Measurements from ENCODE around the gene TFAP2B.

TFAP2B gene

DNA sequence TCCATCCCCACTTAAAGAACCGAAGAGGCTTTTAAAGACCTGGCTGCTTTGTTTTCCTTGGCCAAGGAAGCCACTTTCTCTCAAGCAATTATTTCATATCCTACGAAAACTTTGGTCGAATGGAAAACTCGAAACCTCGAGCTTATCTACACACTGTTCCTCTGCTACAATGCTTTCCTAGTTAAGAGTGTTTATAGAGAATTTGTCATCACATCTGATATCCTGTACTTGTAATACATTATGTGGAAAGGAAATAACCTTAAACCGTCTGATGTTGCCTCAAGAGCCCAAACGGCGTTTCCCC is 28.1 kb downstream of the TFAP2B start:
- in situ Hi-C loops (cut with HindIII; ENCODE audit: low sequenced_read_pairs), result no loop called here

DNA sequence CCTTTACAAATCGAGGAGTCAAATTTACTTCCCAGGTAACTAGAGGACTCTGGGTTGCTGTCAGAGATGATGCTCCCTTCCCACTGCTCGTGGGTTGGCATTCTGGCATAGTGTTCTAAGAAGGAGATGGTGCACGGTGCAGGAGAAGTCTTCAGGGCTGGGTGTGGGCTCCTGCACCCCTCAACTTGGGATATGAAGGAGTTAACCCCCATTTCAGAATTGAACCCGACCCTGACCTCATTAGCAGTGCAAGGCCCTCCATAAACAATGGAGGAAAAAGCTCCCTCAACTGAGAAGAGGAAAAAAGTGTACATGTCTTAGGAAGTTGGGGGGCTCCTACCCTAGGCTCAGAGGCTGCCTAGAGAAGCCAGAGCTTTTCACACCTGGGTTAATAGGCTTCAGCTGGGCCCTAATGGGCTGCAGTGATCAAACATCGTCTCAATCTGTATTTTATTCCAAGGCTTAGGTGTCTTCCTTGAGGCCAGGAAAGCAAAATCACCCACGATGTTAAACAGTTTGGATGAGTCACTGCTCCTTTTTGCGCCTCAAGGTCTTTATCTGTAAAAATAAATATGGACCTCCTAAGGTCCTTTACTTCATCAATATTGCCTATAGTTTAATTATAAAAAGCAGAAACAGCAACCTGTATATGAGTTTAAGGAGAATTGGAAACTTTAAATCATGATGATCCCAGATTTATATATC is 29.4 kb downstream of the TFAP2B start:
- in situ Hi-C loops (cut with HindIII; ENCODE audit: low sequenced_read_pairs), result no loop called here

- in situ Hi-C loops (cut with HindIII; ENCODE audit: low sequenced_read_pairs), result no loop called here
These were observed 30.5 kb downstream of the TFAP2B start for GRCh38 chr6:50848989-50849795.

DNA sequence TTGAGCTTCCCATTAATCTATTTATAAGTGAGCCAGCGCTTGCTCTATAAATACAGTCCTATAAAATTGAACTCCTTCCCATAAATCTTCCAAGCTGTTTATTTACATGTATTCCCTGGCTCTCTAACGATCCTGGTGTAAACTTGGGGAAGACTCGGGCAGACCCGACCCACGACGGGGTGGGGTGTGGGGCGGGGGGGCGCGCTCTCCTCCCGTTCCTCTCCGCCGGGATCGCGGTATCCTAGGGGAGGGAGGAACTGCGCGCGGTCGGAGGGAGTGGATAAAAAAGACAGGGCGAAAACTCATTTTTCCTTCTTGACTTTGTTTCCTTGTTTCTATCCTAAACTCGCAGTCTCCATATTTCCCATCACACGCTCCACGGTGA is 31.1 kb downstream of the TFAP2B start:
- in situ Hi-C loops (cut with HindIII; ENCODE audit: low sequenced_read_pairs), result no loop called here

DNA sequence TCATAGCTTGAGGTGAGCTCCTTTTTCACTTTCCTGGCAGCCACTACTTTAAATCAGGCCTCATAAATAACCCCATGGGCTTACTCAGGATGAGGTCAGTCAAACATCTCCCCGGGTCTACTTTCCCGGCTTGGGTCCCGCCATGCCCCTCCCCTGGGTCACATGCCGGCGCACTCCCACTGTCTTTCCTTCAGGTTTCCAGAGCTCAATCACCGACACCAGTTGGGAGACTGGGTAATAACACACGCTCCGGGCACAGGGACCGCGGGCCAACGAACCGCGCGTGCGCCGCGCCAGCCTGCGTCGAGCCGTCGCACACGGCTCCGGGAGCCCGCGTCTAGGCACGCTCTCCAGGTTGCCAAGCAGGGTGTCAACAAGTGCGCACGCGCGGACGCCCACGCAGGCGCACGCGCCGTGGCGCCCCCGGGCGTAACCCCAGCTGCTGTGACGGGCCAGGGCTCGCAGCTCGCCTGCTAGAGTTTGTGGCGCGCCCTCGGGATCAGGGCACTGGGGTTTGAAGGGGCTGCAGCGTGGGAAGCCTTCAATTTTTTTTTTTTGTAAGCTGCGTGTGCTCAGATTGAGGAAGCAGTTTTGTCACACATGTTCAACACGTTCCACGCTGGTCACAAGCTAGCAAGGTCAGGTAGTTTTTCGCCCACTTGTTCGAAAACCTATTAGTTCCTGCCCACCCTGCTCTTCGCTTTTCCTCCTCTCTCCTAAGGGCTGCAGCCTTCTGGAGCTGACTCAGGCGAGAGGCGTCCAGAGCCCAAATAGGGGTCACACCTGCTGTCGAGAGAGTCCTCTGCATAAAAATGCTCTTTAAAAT is 31.8 kb downstream of the TFAP2B start:
- in situ Hi-C loops (cut with HindIII; ENCODE audit: low sequenced_read_pairs), result no loop called here

- in situ Hi-C loops (cut with HindIII; ENCODE audit: low sequenced_read_pairs), result no loop called here
These were observed 32.6 kb downstream of the TFAP2B start for GRCh38 chr6:50851049-50851845.

DNA sequence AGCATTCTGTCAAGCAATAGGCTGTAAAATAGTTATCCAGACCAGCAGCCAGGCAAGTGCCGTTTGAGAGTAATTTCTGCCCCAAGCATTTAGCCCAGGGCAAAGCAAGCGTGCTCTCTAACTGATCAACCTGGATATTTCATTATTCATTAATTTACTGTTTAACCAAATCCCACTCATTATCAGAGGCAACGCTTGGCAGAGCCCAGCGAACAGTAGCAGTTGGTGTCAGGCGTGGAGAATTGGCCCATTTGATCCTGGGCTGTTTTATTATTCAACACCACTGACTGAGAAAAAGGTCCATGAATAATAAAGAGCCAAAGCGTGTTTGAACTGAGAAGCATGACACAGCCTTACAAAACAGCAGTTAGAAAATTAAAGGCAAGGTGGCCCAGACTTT is 35.3 kb downstream of the TFAP2B start:
- in situ Hi-C loops (cut with HindIII; ENCODE audit: low sequenced_read_pairs), result no loop called here

DNA sequence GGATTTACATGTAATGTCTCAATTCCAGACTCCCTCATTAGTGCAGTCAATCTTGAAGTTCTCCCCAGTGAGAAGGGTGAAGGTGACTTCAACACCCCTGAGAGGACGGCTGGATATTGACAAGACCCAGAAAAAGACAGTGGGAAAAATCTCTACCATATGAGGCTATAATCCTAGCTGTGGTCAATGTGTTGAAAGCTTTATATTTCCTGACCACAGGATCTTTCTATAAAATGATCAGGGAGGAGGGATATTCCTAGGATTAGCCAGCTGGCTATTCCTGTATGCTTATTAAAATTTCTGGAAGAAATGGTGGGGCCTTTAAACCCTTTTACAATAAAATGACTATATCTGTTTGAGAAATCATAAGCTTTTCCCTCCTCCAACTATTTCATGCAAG is 43.0 kb downstream of the TFAP2B start:
- in situ Hi-C loops (cut with HindIII; ENCODE audit: low sequenced_read_pairs), result no loop called here

GRCh38 chr6:50862176-50862575 is 43.5 kb downstream of the TFAP2B start:
- in situ Hi-C loops (cut with HindIII; ENCODE audit: low sequenced_read_pairs), result no loop called here

- in situ Hi-C loops (cut with HindIII; ENCODE audit: low sequenced_read_pairs), result no loop called here
These were observed 45.9 kb downstream of the TFAP2B start for GRCh38 chr6:50864601-50865000.

DNA sequence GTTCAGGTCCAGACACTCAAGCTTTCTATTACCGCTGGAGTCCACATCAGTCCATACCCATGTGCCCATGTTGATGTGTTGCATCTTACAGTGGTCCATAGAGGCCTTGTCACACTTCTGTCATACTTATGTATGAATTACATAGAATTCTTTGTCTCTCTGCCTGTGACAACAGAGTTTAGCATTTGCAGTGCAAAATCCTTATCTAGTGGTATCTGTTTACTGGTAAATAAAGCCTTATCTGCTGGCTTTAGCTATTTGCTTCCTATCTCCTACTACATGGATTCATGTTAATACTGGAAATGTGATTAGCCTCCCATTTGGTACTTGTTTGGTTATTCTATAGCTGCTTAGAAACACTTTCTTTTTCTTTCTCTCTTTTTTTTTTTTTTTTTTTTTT is 49.8 kb downstream of the TFAP2B start:
- in situ Hi-C loops (cut with HindIII; ENCODE audit: low sequenced_read_pairs), result no loop called here

DNA sequence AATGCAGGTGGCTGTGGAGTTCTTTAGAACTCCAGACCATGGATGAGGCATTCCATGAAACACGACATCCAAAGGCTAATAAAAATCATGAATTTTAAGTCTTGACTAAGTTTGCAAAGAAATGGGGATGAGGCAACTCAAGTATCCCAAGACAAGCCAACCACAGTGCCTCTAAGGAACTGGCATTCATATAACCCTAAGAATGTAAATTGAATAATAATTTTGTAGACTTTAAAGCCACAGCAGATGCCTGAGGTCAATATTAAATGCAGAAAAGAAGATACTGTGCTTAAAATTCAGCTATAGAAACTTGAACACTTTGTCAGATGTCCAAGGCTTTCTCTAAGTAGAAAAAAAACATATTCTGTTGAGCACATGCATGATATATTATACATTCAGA is 54.5 kb downstream of the TFAP2B start:
- in situ Hi-C loops (cut with HindIII; ENCODE audit: low sequenced_read_pairs), result no loop called here

- in situ Hi-C loops (cut with HindIII; ENCODE audit: low sequenced_read_pairs), result no loop called here
These were observed 65.7 kb downstream of the TFAP2B start for GRCh38 chr6:50884364-50884763.

GRCh38 chr6:50887112-50887511 is 68.4 kb downstream of the TFAP2B start:
- in situ Hi-C loops (cut with HindIII; ENCODE audit: low sequenced_read_pairs), result no loop called here

GRCh38 chr6:50889497-50889896 is 70.8 kb downstream of the TFAP2B start:
- in situ Hi-C loops (cut with HindIII; ENCODE audit: low sequenced_read_pairs), result no loop called here

DNA sequence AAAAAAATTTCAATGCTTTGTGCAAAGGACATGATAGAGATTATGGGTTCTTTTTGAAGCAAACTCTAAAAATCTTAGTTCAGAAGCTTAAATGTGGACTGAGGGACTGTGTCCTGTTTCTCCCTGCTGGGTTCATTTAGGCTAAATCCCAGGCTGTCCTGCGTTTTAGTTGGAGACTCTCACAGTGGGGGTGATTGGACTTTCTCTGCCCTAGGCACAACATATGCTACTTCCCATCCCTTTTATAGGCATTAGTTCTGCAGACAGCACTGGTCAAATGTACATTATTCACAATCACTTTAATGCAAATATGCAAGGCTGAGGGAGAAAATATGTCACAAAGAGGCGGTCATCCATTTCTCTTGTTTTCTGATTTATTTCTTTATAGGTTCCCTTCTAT is 71.3 kb downstream of the TFAP2B start:
- in situ Hi-C loops (cut with HindIII; ENCODE audit: low sequenced_read_pairs), result no loop called here

DNA sequence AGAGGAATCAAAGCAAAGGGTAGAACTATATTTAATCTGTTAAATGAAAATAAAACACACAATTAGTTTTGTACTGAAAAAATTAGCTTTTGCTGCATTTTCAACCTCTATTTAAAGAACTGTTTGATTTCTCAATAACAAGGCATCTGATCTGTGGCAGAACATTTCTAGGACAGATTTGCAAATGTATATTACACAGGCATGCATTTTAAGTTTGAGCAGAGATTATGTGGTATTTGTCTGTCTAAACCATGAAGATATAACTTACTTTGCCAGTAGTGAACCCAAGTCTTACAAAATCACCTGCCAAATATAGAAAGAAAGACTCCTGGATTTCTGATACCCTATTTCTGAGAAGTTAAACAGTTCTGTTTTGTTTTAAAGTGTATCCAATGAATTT is 71.9 kb downstream of the TFAP2B start:
- in situ Hi-C loops (cut with HindIII; ENCODE audit: low sequenced_read_pairs), result no loop called here

- in situ Hi-C loops (cut with HindIII; ENCODE audit: low sequenced_read_pairs), result no loop called here
These were observed 72.6 kb downstream of the TFAP2B start for GRCh38 chr6:50891290-50891689.
